ENCODE data around the gene SEC16B.

GRCh38 chr1:177913762-177914540 lies 55.9 kb downstream of the SEC16B start:
- TF ChIP-seq CTCF (IDR thresholded peaks at IDR 0.05; ENCODE audit: control extremely low read depth in 1 of 3, insufficient read depth in 1 of 3, low read depth in 1 of 3, low read length in 3 of 3) (peak; percentile 69 to 84 (median 81)), EZH2 (IDR thresholded peaks at IDR 0.05; ENCODE audit: low read depth, low read length, severe bottlenecking) (no peak), POLR2A (IDR thresholded peaks at IDR 0.05; ENCODE audit: control extremely low read depth in 1 of 2, low read depth in 2 of 2, low read length in 2 of 2) (no peak), CHD7 (IDR thresholded peaks at IDR 0.05; ENCODE audit: insufficient replicate concordance, low read length) (no peak), BACH1 (IDR thresholded peaks at IDR 0.05; ENCODE audit: low read length) (no peak), BCL11A (IDR thresholded peaks at IDR 0.05; ENCODE audit: low read depth in 2 of 2, low read length in 2 of 2) (no peak), USF2 (IDR thresholded peaks at IDR 0.05; ENCODE audit: low read length) (no peak), MAX (IDR thresholded peaks at IDR 0.05) (peak; percentile 91), NRF1 (IDR thresholded peaks at IDR 0.05; ENCODE audit: low read depth, low read length) (no peak), ASH2L (IDR thresholded peaks at IDR 0.05; ENCODE audit: low read length) (no peak), TAF7 (optimal IDR thresholded peaks at IDR 0.05; ENCODE audit: borderline replicate concordance, low read depth, low read length) (no peak), GABPA (IDR thresholded peaks at IDR 0.05; ENCODE audit: borderline replicate concordance, insufficient read depth, low read length) (no peak), TCF12 (IDR thresholded peaks at IDR 0.05; ENCODE audit: low read depth, low read length) (no peak)

Measured in H1 (cell line).